HG02943 (cell line): Measurements from ENCODE around the gene REN.

Experiments used
- ATAC-seq: cut with Tn5 transposase; IDR thresholded peaks from one replicate; pipeline ENCODE4 v1.9.1; 2021; ENCODE audit warnings: mild to moderate bottlenecking, low read depth, moderate library complexity; ENCODE audit not compliant: unreplicated experiment

The REN gene

DNA sequence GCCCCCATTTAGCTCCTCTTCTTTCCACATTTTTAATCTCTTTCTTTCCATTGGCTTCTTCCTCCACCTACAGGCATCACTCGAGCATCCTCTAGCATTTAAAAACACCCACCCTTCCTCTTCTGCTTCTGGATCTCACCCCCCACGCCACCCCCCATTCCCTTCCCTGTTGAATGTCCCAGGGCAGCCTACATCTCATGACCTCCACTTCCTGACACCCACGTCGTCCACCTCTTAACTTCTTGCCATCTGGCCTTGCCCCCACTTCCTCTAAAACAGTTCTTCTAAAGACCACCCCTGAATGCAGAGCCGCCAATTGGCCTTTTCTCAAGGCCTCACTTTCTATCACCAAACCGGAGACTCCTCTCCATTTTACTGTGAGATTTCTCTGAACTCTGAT lies 8.2 kb downstream of the REN start:
- ATAC-seq: no peak

DNA sequence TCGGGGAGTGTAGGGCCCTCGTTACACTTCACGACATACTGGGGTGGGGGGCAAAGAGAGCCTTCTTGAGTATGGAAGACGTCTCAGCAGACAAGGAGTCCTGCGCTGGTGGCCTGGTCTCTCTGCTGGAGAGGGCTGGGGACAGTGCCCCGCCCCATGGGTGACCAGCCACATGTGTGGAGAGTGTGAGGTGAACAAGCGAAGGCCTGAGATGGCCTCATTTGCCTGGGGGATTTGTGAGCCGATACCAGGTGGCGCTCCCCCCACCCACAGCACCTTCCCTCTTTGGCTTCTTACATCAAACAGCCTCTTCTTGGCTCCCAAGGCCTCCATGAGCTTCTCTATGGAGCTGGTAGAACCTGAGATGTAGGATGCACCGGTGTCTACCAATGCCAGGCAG lies 10.3 kb downstream of the REN start:
- no peak for ATAC-seq

DNA sequence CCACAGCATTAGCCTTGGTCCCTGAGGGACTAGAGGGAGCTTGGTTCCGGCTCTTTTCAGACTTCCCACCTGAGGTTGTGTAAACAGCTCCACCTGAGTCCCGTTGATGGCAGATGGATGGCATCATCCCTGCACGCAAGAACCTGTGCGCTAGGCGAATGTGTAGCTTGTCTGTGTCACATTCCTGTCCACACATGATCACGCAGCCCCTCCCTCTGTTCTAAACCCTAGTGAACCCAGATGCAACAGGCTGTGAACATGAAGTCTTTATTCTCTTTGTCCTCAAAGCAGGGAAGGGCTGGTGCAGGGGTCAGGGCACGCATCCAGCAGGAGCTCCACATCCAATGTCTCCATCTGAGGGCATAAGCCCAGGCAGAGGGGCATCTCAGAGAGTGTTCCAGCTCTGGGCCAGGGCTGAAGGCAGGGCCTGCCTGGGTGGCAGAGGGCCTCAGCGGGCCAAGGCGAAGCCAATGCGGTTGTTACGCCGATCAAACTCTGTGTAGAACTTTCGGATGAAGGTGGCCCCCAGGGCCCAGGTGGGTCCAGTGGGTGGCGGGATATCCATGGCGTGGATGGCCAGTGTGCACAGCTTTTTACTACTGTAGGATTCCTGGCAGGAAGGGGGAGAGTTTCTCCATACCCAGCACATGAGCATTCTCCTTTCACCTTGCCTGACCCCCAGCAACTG lies 11.4 kb downstream of the REN start:
- ATAC-seq: no peak

DNA sequence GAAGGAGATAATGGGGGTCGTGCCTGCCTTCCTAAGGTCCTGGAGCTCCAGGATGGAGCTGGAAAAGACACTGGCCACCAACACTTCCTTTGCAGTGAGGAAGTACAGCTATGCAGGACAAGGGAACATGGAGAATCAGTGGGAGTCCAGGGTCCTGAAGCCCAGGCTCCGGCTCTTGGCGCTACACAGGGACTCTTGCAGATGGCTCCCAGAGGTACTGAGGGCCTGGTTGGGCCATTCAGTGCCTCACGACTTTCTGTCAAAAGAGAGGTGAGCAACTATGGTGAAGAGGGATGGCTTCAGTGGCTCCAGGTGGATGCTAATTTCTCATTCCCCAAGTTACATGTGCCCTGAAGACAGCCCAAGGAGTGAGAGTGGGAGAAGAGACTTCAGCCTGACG lies 12.5 kb downstream of the REN start:
- no peak for ATAC-seq

DNA sequence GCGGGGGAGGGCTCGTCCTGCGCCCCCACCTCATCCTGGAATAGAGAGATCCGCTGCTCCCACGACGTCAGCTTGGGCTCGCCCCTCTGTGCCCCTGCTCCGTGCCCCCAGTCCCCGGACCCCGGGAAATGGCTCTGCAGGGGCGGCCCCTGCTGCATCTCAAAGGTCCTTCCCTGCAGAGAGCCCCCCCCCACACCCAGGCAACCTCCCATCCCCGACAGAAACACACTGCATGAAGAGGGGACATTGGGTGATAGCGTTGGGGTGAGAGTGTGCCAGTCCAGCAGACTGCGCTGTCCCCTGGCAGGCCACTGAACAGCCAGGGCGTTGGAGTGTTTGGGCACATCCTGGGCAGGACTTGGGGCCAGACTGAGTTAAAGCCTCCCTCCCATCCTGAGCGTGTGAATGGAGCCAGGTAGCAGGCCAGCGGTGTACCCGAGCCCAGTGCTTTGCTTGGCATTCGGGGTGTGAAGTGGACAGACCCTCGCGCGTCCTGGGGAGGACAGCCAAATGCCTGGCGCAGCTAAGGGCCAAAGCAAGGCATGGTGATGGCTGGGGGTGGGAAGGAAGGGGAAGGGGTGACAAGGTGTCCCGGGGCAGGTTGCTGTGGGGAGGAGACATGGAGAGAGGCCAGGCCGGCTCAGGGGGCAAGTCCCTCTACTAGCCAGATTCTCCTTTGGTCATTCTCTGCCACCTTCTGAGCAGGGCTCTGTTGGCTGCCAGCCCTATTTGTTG lies 13.7 kb downstream of the REN start:
- no peak for ATAC-seq

DNA sequence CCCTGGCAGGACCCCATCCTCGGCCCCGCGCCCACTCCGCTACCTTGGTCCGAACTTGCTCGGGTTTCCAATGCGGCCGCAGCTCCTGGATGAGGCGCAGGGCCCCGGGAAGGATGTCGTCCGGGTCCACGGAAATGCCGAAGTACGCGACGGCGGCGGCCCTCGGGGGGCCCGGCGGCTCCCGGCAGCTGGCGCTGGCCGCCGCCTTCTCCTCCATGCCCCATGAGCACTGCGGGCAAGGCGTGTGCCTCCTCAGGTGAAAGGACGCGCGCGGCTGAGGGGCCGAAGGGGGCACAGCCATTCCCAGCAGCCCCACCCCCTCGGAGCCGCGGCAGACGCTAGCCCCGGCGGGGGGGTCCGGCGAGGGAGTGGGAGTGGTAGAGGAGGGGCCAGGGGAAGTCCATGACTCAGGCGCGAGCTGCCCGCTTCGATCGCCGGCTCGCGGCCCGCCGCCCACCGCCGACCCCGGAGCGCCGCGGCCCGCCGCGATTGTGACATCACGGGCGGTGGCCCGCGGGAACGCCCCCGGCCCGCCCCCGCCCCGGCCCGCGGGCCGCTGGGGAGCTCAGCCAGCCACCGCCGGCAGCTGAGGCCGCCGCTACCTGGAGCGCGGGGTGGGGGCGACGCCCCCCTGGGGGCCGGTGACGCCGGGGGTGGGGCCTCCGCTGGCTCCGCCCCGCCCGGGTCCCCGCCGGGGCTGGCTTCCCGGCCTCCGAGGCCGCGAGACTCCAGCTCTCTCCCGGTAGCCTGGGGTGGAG lies 14.4 kb downstream of the REN start, which contains the start of gene ETNK2:
ETNK2 (minus strand) TSS at position 493 of the 758 bp plus-strand sequence; CDS start at position 301, 192 bp downstream.
- ATAC-seq: no peak

DNA sequence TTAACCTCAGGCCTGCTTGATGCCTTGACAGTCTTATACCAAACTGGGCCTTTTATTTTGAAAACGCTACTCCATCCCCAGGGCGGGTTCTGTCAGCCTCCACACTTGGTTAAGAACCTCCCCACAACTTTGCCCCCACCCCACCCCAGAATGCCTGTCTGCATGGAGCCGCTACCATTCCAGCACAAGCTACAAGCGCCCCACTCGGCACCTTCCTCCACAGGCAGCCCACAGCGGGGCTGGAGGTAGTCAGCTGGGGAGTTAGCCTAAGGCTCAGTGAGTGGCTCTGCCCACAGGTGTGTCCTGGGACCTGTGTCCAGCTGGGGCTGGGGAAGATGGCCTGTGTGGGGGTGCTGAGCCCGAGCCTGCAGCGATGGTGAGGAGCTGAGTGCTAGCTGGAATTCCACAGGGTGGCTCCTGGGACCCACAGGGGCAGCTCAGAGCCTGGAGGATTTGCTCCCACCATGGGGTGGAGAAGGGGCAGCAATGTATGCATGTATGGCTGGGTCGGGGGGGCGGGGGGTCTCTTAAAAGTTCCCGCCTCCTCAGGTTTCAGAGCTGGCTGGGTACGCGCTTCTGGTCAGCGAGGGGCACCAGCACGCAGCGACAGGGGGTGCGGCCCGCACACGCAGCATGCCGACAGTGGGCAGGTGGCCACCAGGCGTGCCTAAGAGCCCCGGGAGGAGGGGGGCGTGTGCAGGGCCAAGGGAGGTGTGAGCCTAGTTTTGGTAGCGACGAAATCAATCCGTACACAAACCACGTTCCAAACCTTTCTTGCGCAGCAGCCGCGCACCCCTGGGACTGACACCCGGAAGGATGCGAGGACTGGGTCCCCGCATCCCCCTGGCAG lies 15.2 kb downstream of the REN start:
- no peak for ATAC-seq

DNA sequence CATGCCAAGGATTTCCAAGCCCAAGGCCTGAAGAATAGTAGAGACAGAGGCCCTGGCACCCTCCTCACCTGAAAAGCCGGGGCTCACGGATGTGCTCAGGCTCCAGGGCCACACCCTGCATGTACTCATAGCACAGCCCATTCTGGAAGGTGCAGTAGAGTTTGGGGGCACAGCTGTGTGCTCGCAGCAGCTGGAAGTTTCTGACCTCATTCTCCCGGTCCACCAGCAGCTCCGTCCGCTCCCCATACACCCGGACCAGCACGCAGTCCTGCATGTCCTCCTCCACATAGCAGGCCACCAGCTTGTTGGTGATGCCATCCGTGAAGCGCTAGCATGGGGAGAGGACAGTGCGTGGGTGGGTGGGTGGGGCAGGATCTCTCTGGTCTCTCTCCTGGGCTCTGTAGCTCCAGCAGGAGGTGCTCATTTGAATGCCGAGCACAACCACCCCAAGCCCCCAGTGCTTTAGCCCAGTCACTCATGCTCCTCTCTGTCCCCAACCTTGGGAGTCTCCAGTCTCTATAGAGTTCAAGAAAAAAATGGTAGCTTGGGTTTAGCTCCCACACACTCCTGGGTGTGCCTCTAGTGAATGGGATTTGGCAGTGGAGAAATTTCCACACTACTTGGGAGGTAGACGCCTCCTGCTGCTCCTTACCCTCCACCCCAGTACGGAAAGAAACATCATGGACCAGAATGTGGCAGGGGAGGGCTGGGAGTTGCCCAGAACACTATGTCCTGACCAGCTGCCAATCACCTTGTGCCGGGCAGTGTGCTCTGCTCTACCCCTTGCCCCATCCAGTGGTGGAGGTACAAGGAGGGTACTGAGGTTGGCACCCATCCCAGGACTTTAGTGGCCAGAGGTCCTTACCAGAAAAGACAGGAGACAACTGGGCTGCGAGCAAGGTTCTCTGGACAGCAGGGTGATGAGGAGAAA lies 16.2 kb downstream of the REN start:
- ATAC-seq: no peak

DNA sequence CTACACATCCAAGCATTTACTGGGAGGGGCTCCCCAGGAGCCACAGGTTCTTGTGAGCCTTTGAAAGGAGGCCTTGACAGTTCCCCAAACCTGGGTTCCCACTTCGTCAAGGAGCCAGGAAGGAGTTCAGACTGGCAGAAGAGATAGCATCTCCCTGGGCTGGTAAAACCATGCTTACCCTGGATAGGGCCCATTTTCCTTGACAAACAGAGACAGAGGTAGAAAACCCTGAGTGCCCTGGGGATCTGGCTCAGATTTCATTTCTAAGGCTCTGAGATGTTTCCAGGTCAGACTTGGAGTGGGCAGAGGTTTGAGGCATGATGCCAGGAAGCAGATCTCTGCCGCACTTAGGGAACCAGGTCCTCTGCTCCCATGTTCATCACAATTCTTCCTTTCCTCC lies 17.0 kb downstream of the REN start:
- ATAC-seq: no peak

DNA sequence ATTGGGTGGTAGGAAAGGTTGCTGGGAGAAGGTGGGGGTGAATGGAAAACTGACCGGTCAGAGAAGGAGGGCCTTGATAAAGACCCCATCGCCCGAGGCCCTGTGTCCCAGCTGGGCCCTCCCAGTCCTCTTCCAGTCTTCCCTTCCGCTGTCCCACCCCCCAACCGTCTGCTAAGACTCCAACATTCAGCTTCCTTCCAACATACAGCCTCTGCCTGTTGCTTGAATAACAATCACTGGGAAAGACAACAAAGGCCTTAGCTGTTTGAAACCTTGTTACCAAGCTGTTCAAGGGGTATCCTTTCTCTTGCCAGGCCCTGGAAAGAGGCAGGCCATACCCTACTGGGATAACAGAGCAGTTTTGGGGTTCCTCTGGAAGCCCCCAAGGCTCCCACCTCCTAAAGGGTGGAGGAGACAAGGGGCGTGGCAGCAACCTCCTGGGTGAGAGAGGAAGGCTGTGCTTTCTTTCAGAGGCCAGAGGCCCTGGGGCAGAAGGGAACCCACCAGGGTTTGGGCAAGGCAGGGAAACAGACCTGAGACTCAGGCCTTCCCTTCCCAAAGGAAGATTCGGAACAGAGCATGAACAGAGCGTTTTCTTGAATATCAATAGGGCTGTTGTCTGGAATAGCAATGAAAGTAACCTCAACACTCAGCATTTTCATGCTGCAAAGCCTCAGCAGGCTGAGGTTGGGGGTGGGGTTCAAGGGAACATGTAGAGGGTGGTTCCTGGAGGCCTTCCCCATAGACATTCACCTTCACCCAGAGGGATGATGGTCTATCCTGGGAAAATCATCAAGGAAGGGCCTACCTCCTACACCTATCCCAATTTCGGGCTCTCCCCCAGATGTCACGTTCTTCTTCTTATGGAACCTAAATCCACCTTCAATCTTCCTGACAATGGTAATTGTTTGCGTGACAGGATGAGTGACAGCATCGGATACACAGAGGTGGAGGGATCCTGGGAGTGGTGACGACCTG lies 18.4 kb downstream of the REN start:
- ATAC-seq: no peak

DNA sequence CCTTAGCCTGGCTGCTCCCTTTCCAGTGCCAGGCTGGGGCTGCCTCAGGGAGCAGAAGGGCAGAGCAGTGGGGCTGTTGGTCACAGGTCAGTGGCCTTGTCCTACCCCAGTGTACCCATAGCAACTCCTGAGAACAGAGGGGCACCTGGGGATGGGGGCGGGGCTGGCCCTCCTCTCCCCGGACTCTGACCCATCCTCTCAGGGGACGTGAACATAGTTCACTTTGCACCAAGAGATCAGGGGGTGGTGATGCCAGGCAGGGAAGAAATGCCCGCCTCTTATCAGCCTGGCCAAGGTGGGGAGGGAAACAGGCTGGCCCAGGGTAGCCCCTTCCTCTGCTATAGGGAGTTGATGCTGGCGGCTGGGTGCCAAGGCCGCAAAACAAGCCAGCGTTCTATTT lies 19.2 kb downstream of the REN start:
- no peak for ATAC-seq

DNA sequence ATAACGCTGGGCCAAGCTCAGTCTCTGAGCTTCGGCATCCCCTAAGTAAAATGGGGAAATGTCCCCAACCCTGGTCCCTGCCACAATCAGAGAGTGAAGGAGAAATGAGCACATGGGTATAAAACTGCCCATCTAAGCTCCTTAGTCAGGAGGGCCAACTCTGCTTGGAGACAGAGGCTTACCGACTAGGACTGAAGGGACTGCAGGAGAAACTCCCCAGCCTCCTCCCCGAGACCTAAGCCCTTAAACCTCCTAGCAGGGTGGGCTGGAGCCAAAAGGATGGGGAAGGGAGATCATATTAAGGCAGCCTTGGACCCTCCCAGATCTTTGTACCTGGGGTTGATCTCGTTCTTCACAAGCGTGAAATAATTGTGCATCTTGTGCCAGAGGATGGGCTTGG lies 19.8 kb downstream of the REN start:
- ATAC-seq: no peak

DNA sequence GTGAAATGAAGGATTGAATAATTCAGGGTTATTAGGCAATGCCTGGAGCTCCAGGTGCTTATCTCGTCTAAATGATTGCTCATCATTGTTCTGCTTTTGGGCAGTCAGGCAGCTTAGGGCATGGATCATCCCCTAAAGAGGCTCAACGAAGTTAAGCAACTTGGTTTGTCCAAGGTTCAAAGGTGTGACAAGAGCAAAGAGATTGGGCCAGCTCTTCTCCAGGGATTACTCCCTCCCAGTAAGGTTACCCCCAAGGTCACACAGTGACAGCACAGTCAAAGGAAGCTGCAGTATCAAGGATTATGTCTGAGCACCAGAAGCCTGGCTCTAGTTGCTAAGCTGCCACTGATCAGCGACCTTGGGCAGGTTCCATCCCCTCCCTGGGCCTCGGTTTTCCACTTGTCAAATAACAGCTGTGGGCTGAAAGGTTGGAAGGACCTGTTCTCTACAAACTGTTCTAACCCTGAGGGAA lies 21.1 kb downstream of the REN start:
- no peak for ATAC-seq

DNA sequence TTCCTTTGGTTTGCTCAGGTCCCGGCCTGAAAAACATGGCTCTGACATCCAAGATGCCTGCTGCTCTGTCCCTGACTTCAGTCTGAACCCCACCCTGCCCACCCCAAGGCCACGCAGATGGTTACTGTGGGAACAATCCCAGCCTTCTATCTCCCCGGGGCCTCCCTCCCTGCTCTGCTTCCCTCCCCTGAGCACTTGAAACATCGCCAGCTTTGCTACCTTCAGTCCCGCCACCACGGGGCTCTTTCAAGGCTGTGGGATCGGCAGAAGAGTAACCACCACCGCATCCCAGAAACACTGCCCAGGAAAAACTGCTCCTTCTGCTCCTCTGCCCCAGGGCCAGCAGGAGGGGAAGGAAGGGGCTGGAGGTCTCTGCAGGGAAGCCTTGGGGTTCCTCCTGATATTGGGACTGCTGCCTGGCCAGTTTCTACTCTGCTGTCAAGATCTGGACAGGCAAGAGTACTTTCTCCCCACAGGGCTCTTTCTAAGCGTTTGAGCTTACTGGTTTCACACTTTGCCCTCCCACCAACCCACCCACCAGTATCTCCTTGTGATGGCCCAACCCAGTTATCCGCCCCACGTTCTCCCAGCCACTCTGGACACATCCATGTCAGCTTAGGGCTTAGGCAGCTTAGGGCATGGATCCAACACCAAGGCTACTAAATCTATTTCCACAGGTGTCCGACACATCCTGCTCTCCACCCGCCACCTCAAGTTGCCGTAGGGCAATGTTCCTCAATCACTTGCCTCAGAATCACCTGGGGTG lies 22.7 kb downstream of the REN start:
- no peak for ATAC-seq

DNA sequence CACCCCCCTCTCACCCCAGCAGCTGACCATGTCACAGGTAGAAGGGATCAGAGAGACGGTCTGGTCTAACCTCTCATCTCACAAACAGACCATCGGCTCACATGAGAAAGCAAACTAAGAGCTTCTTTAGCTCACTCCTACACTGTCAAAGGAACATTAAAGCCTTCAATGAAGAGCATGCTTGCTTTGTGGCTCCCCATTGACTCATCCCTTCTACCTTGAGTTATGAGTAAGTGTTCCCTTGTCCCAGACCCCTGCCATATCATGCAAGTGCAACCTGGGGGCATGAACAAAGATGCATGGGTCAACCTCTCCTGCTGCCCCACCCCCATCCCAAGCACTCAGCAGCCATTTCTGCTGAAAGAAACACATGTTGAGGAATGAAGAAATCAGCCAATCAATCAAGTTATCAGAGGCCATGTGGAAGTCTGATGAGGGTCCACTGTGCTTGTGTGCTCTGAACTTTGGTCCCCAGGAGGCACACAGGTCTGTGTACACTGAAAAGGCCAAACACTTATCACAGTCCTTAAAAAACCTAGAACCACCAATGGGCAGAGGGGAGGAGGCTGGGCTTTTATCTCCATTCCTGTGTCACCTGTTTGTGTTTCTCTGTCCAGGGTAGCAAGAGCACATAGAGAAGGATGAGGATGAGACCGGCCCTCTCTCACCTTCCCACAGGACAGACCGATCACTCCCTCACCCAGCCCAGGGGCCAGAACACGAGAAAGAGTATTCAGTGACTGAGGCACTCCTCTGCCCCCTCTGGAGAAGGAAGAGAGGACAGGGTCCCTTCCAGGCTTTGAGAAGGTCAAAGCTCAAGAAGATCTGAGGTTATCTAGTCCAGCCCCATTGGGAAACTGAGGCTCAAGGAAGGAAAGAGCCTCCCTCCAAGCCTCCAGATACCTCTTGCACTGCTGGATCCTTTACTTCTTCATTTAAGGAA lies 23.8 kb downstream of the REN start:
- ATAC-seq: no peak

DNA sequence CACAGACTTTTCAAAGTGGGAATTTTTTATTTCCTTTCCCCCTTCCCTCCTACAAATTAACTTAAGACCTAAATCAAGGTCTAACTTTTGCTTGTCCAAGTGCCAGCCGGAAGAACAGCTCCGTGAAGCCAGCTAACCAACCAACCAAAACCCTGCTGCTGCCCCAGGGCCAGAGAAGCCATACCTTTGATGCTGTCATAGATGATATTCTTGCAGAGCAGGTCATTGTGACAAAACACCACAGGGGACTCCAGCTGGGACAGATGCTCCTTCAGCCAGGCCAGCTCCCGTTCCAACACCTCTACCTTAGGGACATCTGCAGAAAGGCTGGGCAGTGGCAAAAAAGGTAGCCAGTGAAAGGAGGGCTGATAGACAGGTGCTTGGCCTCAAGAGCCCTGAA lies 25.0 kb downstream of the REN start:
- ATAC-seq: no peak
